Activated CD8-positive, alpha-beta T cell treated with anti-CD3 and anti-CD28 coated beads, Interleukin-2, amount 10 ng/mL, durations not matched to agents 7 days and 5 days (primary cell): ENCODE measurements around the gene CHN2. TPM values are rescaled to one million over a fixed set of nuclear protein-coding genes. Genes with fewer than 3 reads are reported as not detected.

Experiments used
- ATAC-seq: fragments of 150-1000 bp; cut with Tn5 transposase; one replicate; pipeline ENCODE4 v1.10.0; 2021; ENCODE audit warnings: moderate library complexity
- CTCF ChIA-PET: fragments of 350-600 bp; sonication (Branson Sonifier 250); formaldehyde crosslinking; loops from one replicate; lab custom pipeline; 2021; ENCODE audit warnings: antibody characterized with exemption; lab: Charles Lee
- POLR2A ChIA-PET: fragments of 350-600 bp; sonication (Branson Sonifier 250); formaldehyde crosslinking; loops from one replicate; lab custom pipeline; 2021; ENCODE audit warnings: antibody characterized with exemption; lab: Charles Lee
- DNase-seq: peaks from one replicate; pipeline ENCODE4 v3.0.0-alpha.2; 2020
- H3K27ac Mint-ChIP-seq: one replicate; pipeline ENCODE4 v1.8.0; 2021; ENCODE audit warnings: mild to moderate bottlenecking, mixed read lengths
- H3K27me3 Mint-ChIP-seq: one replicate; pipeline ENCODE4 v1.8.0; 2021; ENCODE audit warnings: low read depth, mixed read lengths
- H3K36me3 Mint-ChIP-seq: one replicate; pipeline ENCODE4 v1.8.0; 2021; ENCODE audit warnings: low read depth, mixed read lengths
- H3K4me1 Mint-ChIP-seq: one replicate; pipeline ENCODE4 v1.8.0; 2021; ENCODE audit warnings: low read depth, mixed read lengths
- H3K4me3 Mint-ChIP-seq: one replicate; pipeline ENCODE4 v1.8.0; 2021; ENCODE audit warnings: mild to moderate bottlenecking, mixed read lengths
- H3K9me3 Mint-ChIP-seq: one replicate; pipeline ENCODE4 v1.8.0; 2022; ENCODE audit warnings: mixed read lengths; ENCODE audit not compliant: insufficient read depth
- total RNA-seq, 2 experiments: library from RNA; stranded (reverse); gene quantifications; one replicate each; pipeline ENCODE4 v1.2.3, GENCODE V29; 2021

The CHN2 gene
- total RNA-seq, 2 experiments from 2014 or later, result 8.7 to 9.2 TPM

- no peak for ATAC-seq
- Mint-ChIP-seq H3K4me1 (peaks cover 11% of the 10 kb centered on the region), H3K9me3 (peaks cover 6% of the 10 kb centered on the region), H3K27ac (no peak overlapping the region), H3K36me3 (no peaks in the 10 kb centered on the region), H3K27me3 (peaks cover 21% of the 10 kb centered on the region), H3K4me3 (no peak overlapping the region)
- ChIA-PET POLR2A (no interaction called here), CTCF (no interaction called here)
- no peak for DNase-seq
Observed at GRCh38 chr7:29161231-29161630, 33.3 kb upstream of the CHN2 start.

- Mint-ChIP-seq H3K27ac (no peak overlapping the region), H3K4me1 (peaks cover under 1% of the 10 kb centered on the region), H3K36me3 (no peaks in the 10 kb centered on the region), H3K4me3 (no peak overlapping the region), H3K9me3 (peaks cover 6% of the 10 kb centered on the region), H3K27me3 (peaks cover 24% of the 10 kb centered on the region)
- ATAC-seq (no peak), DNase-seq (no peak)
- ChIA-PET CTCF (no interaction called here), POLR2A (no interaction called here)
Observed at GRCh38 chr7:29162577-29162976, 32.0 kb upstream of the CHN2 start.

- no peaks in the 10 kb centered on the region for H3K36me3 Mint-ChIP-seq
- H3K4me1 Mint-ChIP-seq, result no peaks in the 10 kb centered on the region
- ATAC-seq (no peak), DNase-seq (no peak)
- H3K27ac Mint-ChIP-seq, result no peak overlapping the region
- peaks cover 23% of the 10 kb centered on the region for H3K27me3 Mint-ChIP-seq
- CTCF ChIA-PET, result no interaction called here
- no peak overlapping the region for H3K4me3 Mint-ChIP-seq
- H3K9me3 Mint-ChIP-seq, result peaks cover 6% of the 10 kb centered on the region
- POLR2A ChIA-PET, result no interaction called here
Observed at GRCh38 chr7:29163854-29164253, 30.7 kb upstream of the CHN2 start.

GRCh38 chr7:29167721-29168120 lies 26.9 kb upstream of the CHN2 start:
- no peak for DNase-seq
- ATAC-seq, result no peak
- Mint-ChIP-seq H3K27me3 (peaks cover 20% of the 10 kb centered on the region), H3K36me3 (no peaks in the 10 kb centered on the region), H3K27ac (no peak overlapping the region), H3K9me3 (peaks cover 6% of the 10 kb centered on the region), H3K4me1 (no peaks in the 10 kb centered on the region), H3K4me3 (no peak overlapping the region)
- ChIA-PET CTCF (interaction anchor here (1.1 to 2.3 kb wide), 2 partner anchors 22 to 240 kb away, joined by 3 to 11 read pairs; no protein-coding TSS in a partner anchor), POLR2A (no interaction called here)

GRCh38 chr7:29170781-29171180 lies 23.8 kb upstream of the CHN2 start:
- H3K27ac Mint-ChIP-seq, result no peak overlapping the region
- peaks cover 2% of the 10 kb centered on the region for H3K9me3 Mint-ChIP-seq
- H3K36me3 Mint-ChIP-seq, result no peaks in the 10 kb centered on the region
- peaks cover 16% of the 10 kb centered on the region for H3K27me3 Mint-ChIP-seq
- CTCF ChIA-PET, result no interaction called here
- POLR2A ChIA-PET, result no interaction called here
- ATAC-seq (no peak), DNase-seq (no peak)
- no peaks in the 10 kb centered on the region for H3K4me1 Mint-ChIP-seq
- H3K4me3 Mint-ChIP-seq, result no peak overlapping the region

GRCh38 chr7:29173458-29173857 lies 21.1 kb upstream of the CHN2 start:
- no peak for ATAC-seq
- CTCF ChIA-PET, result interaction anchor here (2.3 kb wide), 1 partner anchor 17 kb away, joined by 8 read pairs; no protein-coding TSS in a partner anchor
- H3K9me3 Mint-ChIP-seq, result no peaks in the 10 kb centered on the region
- POLR2A ChIA-PET, result no interaction called here
- peaks cover 13% of the 10 kb centered on the region for H3K27me3 Mint-ChIP-seq
- no peaks in the 10 kb centered on the region for H3K36me3 Mint-ChIP-seq
- H3K4me3 Mint-ChIP-seq, result no peak overlapping the region
- H3K4me1 Mint-ChIP-seq, result peaks cover 8% of the 10 kb centered on the region
- H3K27ac Mint-ChIP-seq, result no peak overlapping the region
- no peak for DNase-seq

GRCh38 chr7:29177963-29178600 lies 16.5 kb upstream of the CHN2 start:
- Mint-ChIP-seq H3K4me1 (peaks cover 8% of the 10 kb centered on the region), H3K27ac (no peak overlapping the region), H3K27me3 (peaks cover 21% of the 10 kb centered on the region), H3K9me3 (no peaks in the 10 kb centered on the region), H3K36me3 (no peaks in the 10 kb centered on the region), H3K4me3 (no peak overlapping the region)
- ATAC-seq (peak; percentile 70), DNase-seq (peak; percentile 41)
- ChIA-PET POLR2A (no interaction called here), CTCF (interaction anchor here (1.4 to 2.8 kb wide), 2 partner anchors 12 to 22 kb away, joined by 3 to 19 read pairs; no protein-coding TSS in a partner anchor)

- ATAC-seq (no peak), DNase-seq (no peak)
- Mint-ChIP-seq H3K4me1 (peaks cover 8% of the 10 kb centered on the region), H3K9me3 (no peaks in the 10 kb centered on the region), H3K4me3 (no peak overlapping the region), H3K27me3 (peaks cover 21% of the 10 kb centered on the region), H3K27ac (no peak overlapping the region), H3K36me3 (no peaks in the 10 kb centered on the region)
- CTCF ChIA-PET, result interaction anchor here (1.2 kb wide), 1 partner anchor 11 kb away, joined by 4 read pairs; no protein-coding TSS in a partner anchor
- POLR2A ChIA-PET, result no interaction called here
Observed at GRCh38 chr7:29179115-29179514, 15.5 kb upstream of the CHN2 start.

- Mint-ChIP-seq H3K4me1 (no peaks in the 10 kb centered on the region), H3K36me3 (no peaks in the 10 kb centered on the region), H3K9me3 (no peaks in the 10 kb centered on the region), H3K27me3 (peaks cover 26% of the 10 kb centered on the region), H3K27ac (no peak overlapping the region), H3K4me3 (no peak overlapping the region)
- POLR2A ChIA-PET, result no interaction called here
- CTCF ChIA-PET, result no interaction called here
- ATAC-seq, result no peak
- no peak for DNase-seq
Observed at GRCh38 chr7:29184599-29184998, 10.0 kb upstream of the CHN2 start.

- H3K4me3 Mint-ChIP-seq, result no peak overlapping the region
- no peaks in the 10 kb centered on the region for H3K4me1 Mint-ChIP-seq
- peaks cover 25% of the 10 kb centered on the region for H3K27me3 Mint-ChIP-seq
- ChIA-PET CTCF (no interaction called here), POLR2A (no interaction called here)
- ATAC-seq (no peak), DNase-seq (no peak)
- H3K27ac Mint-ChIP-seq, result no peak overlapping the region
- no peaks in the 10 kb centered on the region for H3K9me3 Mint-ChIP-seq
- no peaks in the 10 kb centered on the region for H3K36me3 Mint-ChIP-seq
Observed at GRCh38 chr7:29185613-29186012, 9.0 kb upstream of the CHN2 start.

- no peak overlapping the region for H3K4me3 Mint-ChIP-seq
- peaks cover 42% of the 10 kb centered on the region for H3K27me3 Mint-ChIP-seq
Observed at GRCh38 chr7:29189743-29190201, 4.8 kb upstream of the CHN2 start.

GRCh38 chr7:29190349-29191045 lies 4.1 kb upstream of the CHN2 start:
- ChIA-PET CTCF (interaction anchor here (0.7 to 3.8 kb wide), 44 partner anchors 11 to 268 kb away, joined by 3 to 46 read pairs (median 6); no protein-coding TSS in a partner anchor), POLR2A (interaction anchor here (1.1 kb wide), 1 partner anchor 218 kb away, joined by 3 read pairs; no protein-coding TSS in a partner anchor)
- H3K4me1 Mint-ChIP-seq, result peaks cover 2% of the 10 kb centered on the region
- DNase-seq, result no peak
- peaks cover 39% of the 10 kb centered on the region for H3K27me3 Mint-ChIP-seq
- H3K4me3 Mint-ChIP-seq, result no peak overlapping the region
- H3K27ac Mint-ChIP-seq, result no peak overlapping the region
- no peak for ATAC-seq
- no peaks in the 10 kb centered on the region for H3K9me3 Mint-ChIP-seq
- H3K36me3 Mint-ChIP-seq, result no peaks in the 10 kb centered on the region

More at GRCh38 chr7:29189743-29190201, 4.8 kb upstream of the CHN2 start:
- DNase-seq (peak; percentile 72), ATAC-seq (peak; percentile 54)
- ChIA-PET CTCF (interaction anchor here (0.6 to 3.8 kb wide), 53 partner anchors 8 to 295 kb away, joined by 3 to 46 read pairs (median 5); no protein-coding TSS in a partner anchor), POLR2A (interaction anchor here (1.1 kb wide), 1 partner anchor 219 kb away, joined by 3 read pairs; no protein-coding TSS in a partner anchor)
- Mint-ChIP-seq H3K36me3 (no peaks in the 10 kb centered on the region), H3K4me1 (no peaks in the 10 kb centered on the region), H3K27ac (no peak overlapping the region), H3K9me3 (no peaks in the 10 kb centered on the region)
